GM23338 (cell line): ENCODE measurements around the gene P2RY8. TPM values are rescaled to one million over a fixed set of nuclear protein-coding genes. Genes with fewer than 3 reads are reported as not detected.

Source experiments
- ATAC-seq: fragments of 200-7000 bp; cut with Tn5 transposase; 3 replicates; pipeline ENCODE4 v1.9.1; 2020
- DNase-seq: peaks from one replicate; pipeline ENCODE4 v3.0.0-alpha.2; 2015; ENCODE audit warnings: low spot score
- H2AFZ ChIP-seq: fragments of 200-600 bp; sonication (generic); 2 replicates; pipeline ENCODE4 v1.8.0; 2016; ENCODE audit warnings: antibody characterized with exemption, mild to moderate bottlenecking, moderate library complexity
- H3F3A ChIP-seq: fragments of 200-600 bp; sonication (generic); replicated peaks from 2 replicates; pipeline ENCODE4 v1.8.0; 2017; ENCODE audit warnings: antibody characterized with exemption, mixed run types, low read depth
- H3K27ac ChIP-seq: fragments of 200-600 bp; sonication (generic); 2 replicates; pipeline ENCODE4 v1.6.1; 2016; ENCODE audit warnings: low read depth
- H3K27me3 ChIP-seq: fragments of 200-600 bp; sonication (generic); 2 replicates; pipeline ENCODE4 v1.8.0; 2016; ENCODE audit warnings: mild to moderate bottlenecking, mixed run types, moderate library complexity; ENCODE audit not compliant: insufficient read depth
- H3K36me3 ChIP-seq: fragments of 200-600 bp; sonication (generic); 2 replicates; pipeline ENCODE4 v1.8.0; 2016; ENCODE audit warnings: mild to moderate bottlenecking; ENCODE audit not compliant: insufficient read depth
- H3K4me1 ChIP-seq: fragments of 200-600 bp; sonication (generic); 2 replicates; pipeline ENCODE4 v1.8.0; 2016; ENCODE audit warnings: mild to moderate bottlenecking, moderate library complexity; ENCODE audit not compliant: insufficient read depth
- H3K4me2 ChIP-seq: fragments of 200-600 bp; sonication (generic); 2 replicates; pipeline ENCODE4 v1.7.1; 2017; ENCODE audit warnings: mixed run types
- H3K4me3 ChIP-seq: fragments of 200-600 bp; sonication (generic); 2 replicates; pipeline ENCODE4 v1.6.1; 2016; ENCODE audit warnings: mixed run types
- H3K79me2 ChIP-seq: fragments of 200-600 bp; sonication (generic); replicated peaks from 2 replicates; pipeline ENCODE4 v1.8.0; 2017; ENCODE audit warnings: mild to moderate bottlenecking; ENCODE audit not compliant: insufficient read depth
- H3K9me2 ChIP-seq: fragments of 200-600 bp; sonication (generic); 2 replicates; pipeline ENCODE4 v1.8.0; 2017; ENCODE audit not compliant: insufficient read depth
- H4K20me1 ChIP-seq: fragments of 200-600 bp; sonication (generic); replicated peaks from 2 replicates; pipeline ENCODE4 v1.8.0; 2017; ENCODE audit warnings: mild to moderate bottlenecking; ENCODE audit not compliant: insufficient read depth
- H3K27ac Mint-ChIP-seq: 2 replicates; pipeline ENCODE4 v1.8.0; 2020; ENCODE audit warnings: inconsistent platforms, mild to moderate bottlenecking, moderate library complexity, mixed read lengths
- H3K27me3 Mint-ChIP-seq: 3 replicates; pipeline ENCODE4 v1.8.0; 2022; ENCODE audit warnings: low read depth, mild to moderate bottlenecking, moderate library complexity, mixed read lengths, inconsistent platforms; ENCODE audit not compliant: insufficient read depth, poor library complexity
- H3K36me3 Mint-ChIP-seq: 3 replicates; pipeline ENCODE4 v1.8.0; 2021; ENCODE audit warnings: low read depth, mild to moderate bottlenecking, inconsistent platforms, moderate library complexity, mixed read lengths
- H3K4me1 Mint-ChIP-seq: 3 replicates; pipeline ENCODE4 v1.8.0; 2020; ENCODE audit warnings: mild to moderate bottlenecking, inconsistent platforms, mixed read lengths
- H3K4me3 Mint-ChIP-seq: 3 replicates; pipeline ENCODE4 v1.8.0; 2021; ENCODE audit warnings: moderate library complexity, mild to moderate bottlenecking, inconsistent platforms, mixed read lengths
- H3K9me3 Mint-ChIP-seq: 3 replicates; pipeline ENCODE4 v1.8.0; 2020; ENCODE audit warnings: moderate library complexity, mild to moderate bottlenecking, inconsistent platforms, mixed read lengths
- CREB1 ChIP-seq: fragments of 250-450 bp; sonication (Bioruptor Pico); IDR thresholded peaks from 2 replicates; pipeline ENCODE4 v1.5.0; 2020; ENCODE audit warnings: low read depth, mild to moderate bottlenecking, moderate library complexity
- EZH2 ChIP-seq: fragments of 200-600 bp; sonication (generic); IDR thresholded peaks from one replicate; pipeline ENCODE4 v1.8.0; 2017; ENCODE audit warnings: antibody characterized with exemption, mild to moderate bottlenecking, low read depth; ENCODE audit not compliant: unreplicated experiment
- EZH2phosphoT487 ChIP-seq: fragments of 200-600 bp; sonication (generic); IDR thresholded peaks from one replicate; pipeline ENCODE4 v1.8.1; 2018; ENCODE audit warnings: antibody characterized with exemption; ENCODE audit not compliant: unreplicated experiment
- JUNB ChIP-seq: IDR thresholded peaks from one replicate; pipeline ENCODE4 v1.6.1; 2016; ENCODE audit warnings: antibody characterized with exemption; ENCODE audit not compliant: unreplicated experiment
- NANOG ChIP-seq: IDR thresholded peaks from 2 replicates; pipeline ENCODE4 v1.6.1; 2016; ENCODE audit warnings: antibody characterized with exemption, borderline replicate concordance
- POLR2AphosphoS5 ChIP-seq: IDR thresholded peaks from 2 replicates; pipeline ENCODE4 v1.6.1; 2016; ENCODE audit warnings: antibody characterized with exemption, low read depth
- STAT1 ChIP-seq: IDR thresholded peaks from one replicate; pipeline ENCODE4 v1.6.1; 2016; ENCODE audit warnings: antibody characterized with exemption; ENCODE audit not compliant: unreplicated experiment
- ZNF114 ChIP-seq: fragments of 250-450 bp; sonication (Bioruptor Pico); IDR thresholded peaks from 2 replicates; pipeline ENCODE4 v1.5.0; 2020; ENCODE audit warnings: mild to moderate bottlenecking, moderate library complexity
- ZNF331 ChIP-seq: fragments of 250-450 bp; sonication (Bioruptor Pico); IDR thresholded peaks from 2 replicates; pipeline ENCODE4 v1.5.0; 2020; ENCODE audit warnings: low read depth, mild to moderate bottlenecking, moderate library complexity
- polyA plus RNA-seq: library from polyadenylated mRNA; unstranded; fragments of >200 nt; fragmentation: Nextera tagmentation; extraction: Ambion mirVana; gene quantifications from 2 replicates; pipeline ENCODE4 v1.2.1, GENCODE V29; 2016
- total RNA-seq: library from RNA; depleted of rRNA; stranded (reverse); fragments of >200 nt; shearing (Covaris generic); gene quantifications from 2 replicates; pipeline ENCODE4 v1.2.3, GENCODE V29; 2014
- TF ChIP-seq, protein P1 (sequence below): IDR thresholded peaks from 2 replicates; pipeline ENCODE4 v1.6.1; 2016; ENCODE audit warnings: antibody characterized with exemption
- TF ChIP-seq, protein P2 (sequence below): fragments of 250-450 bp; sonication (Bioruptor Pico); IDR thresholded peaks from 2 replicates; pipeline ENCODE4 v1.5.0; 2020; ENCODE audit warnings: mild to moderate bottlenecking, moderate library complexity
- TF ChIP-seq, protein P3 (sequence below): IDR thresholded peaks from one replicate; pipeline ENCODE4 v1.6.1; 2018; ENCODE audit warnings: antibody characterized with exemption; ENCODE audit not compliant: unreplicated experiment
- TF ChIP-seq, protein P4 (sequence below), 2 experiments: fragments of 200-600 bp in 1 of 2; sonication (generic) in 1 of 2; conservative IDR thresholded peaks; 2 replicates each; pipeline versions ENCODE4 v1.5.1 to v1.6.1; 2016 to 2017; ENCODE audit warnings: antibody characterized with exemption in 2 of 2, low read depth in 2 of 2, mild to moderate bottlenecking in 2 of 2, moderate library complexity in 1 of 2

P2RY8 gene
- total and polyA plus RNA-seq, 2 experiments from 2014 or later: 0.24 TPM; not detected in 1

DNA sequence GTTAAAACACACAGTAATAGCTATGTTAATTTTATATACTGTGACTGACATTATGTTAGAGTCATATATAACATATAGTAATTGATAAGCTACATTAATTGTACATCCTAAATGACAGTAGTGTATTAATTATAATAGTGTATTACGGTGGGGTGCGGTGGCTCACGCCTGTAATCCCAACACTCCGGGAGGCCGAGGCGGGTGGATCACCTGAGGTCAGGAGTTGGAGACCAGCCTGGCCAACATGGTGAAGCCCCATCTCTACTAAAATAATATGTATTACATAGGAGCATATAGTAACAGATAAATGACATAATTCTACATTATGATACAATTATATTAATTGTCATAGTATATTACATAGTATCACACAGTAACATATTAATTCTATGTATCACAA is 96.5 kb downstream of the P2RY8 start:
- peaks cover 10% of the 10 kb centered on the region for H3K27me3 Mint-ChIP-seq
- ATAC-seq (no peak), DNase-seq (no peak)
- Histone ChIP-seq H3K36me3 (peaks cover 8% of the 10 kb centered on the region; the same call in 1 of the 2 replicates), H3K27ac (no peak overlapping the region), H3K9me2 (no peaks in the 10 kb centered on the region), H3K4me1 (no peaks in the 10 kb centered on the region), H3K4me2 (no peak overlapping the region), H3F3A (no peaks in the 10 kb centered on the region), H4K20me1 (peaks cover 20% of the 10 kb centered on the region), H3K4me3 (no peak overlapping the region), H2AFZ (no peak overlapping the region), H3K79me2 (peaks cover 45% of the 10 kb centered on the region), H3K27me3 (no peaks in the 10 kb centered on the region)
- no peaks in the 10 kb centered on the region for H3K4me1 Mint-ChIP-seq
- H3K36me3 Mint-ChIP-seq: peaks cover 83% of the 10 kb centered on the region
- H3K4me3 Mint-ChIP-seq: no peak overlapping the region
- peaks cover 67% of the 10 kb centered on the region for H3K9me3 Mint-ChIP-seq
- no peak overlapping the region for H3K27ac Mint-ChIP-seq
- TF ChIP-seq, protein P1, sequence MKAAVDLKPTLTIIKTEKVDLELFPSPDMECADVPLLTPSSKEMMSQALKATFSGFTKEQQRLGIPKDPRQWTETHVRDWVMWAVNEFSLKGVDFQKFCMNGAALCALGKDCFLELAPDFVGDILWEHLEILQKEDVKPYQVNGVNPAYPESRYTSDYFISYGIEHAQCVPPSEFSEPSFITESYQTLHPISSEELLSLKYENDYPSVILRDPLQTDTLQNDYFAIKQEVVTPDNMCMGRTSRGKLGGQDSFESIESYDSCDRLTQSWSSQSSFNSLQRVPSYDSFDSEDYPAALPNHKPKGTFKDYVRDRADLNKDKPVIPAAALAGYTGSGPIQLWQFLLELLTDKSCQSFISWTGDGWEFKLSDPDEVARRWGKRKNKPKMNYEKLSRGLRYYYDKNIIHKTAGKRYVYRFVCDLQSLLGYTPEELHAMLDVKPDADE: no peak
- TF ChIP-seq JUNB (no peak), ZNF331 (CRISPR knock-in tag) (no peak), STAT1 (no peak), EZH2 (no peak), POLR2AphosphoS5 (no peak), EZH2phosphoT487 (no peak), NANOG (no peak), CREB1 (CRISPR knock-in tag) (no peak), ZNF114 (CRISPR knock-in tag) (no peak)
- TF ChIP-seq, protein P2, sequence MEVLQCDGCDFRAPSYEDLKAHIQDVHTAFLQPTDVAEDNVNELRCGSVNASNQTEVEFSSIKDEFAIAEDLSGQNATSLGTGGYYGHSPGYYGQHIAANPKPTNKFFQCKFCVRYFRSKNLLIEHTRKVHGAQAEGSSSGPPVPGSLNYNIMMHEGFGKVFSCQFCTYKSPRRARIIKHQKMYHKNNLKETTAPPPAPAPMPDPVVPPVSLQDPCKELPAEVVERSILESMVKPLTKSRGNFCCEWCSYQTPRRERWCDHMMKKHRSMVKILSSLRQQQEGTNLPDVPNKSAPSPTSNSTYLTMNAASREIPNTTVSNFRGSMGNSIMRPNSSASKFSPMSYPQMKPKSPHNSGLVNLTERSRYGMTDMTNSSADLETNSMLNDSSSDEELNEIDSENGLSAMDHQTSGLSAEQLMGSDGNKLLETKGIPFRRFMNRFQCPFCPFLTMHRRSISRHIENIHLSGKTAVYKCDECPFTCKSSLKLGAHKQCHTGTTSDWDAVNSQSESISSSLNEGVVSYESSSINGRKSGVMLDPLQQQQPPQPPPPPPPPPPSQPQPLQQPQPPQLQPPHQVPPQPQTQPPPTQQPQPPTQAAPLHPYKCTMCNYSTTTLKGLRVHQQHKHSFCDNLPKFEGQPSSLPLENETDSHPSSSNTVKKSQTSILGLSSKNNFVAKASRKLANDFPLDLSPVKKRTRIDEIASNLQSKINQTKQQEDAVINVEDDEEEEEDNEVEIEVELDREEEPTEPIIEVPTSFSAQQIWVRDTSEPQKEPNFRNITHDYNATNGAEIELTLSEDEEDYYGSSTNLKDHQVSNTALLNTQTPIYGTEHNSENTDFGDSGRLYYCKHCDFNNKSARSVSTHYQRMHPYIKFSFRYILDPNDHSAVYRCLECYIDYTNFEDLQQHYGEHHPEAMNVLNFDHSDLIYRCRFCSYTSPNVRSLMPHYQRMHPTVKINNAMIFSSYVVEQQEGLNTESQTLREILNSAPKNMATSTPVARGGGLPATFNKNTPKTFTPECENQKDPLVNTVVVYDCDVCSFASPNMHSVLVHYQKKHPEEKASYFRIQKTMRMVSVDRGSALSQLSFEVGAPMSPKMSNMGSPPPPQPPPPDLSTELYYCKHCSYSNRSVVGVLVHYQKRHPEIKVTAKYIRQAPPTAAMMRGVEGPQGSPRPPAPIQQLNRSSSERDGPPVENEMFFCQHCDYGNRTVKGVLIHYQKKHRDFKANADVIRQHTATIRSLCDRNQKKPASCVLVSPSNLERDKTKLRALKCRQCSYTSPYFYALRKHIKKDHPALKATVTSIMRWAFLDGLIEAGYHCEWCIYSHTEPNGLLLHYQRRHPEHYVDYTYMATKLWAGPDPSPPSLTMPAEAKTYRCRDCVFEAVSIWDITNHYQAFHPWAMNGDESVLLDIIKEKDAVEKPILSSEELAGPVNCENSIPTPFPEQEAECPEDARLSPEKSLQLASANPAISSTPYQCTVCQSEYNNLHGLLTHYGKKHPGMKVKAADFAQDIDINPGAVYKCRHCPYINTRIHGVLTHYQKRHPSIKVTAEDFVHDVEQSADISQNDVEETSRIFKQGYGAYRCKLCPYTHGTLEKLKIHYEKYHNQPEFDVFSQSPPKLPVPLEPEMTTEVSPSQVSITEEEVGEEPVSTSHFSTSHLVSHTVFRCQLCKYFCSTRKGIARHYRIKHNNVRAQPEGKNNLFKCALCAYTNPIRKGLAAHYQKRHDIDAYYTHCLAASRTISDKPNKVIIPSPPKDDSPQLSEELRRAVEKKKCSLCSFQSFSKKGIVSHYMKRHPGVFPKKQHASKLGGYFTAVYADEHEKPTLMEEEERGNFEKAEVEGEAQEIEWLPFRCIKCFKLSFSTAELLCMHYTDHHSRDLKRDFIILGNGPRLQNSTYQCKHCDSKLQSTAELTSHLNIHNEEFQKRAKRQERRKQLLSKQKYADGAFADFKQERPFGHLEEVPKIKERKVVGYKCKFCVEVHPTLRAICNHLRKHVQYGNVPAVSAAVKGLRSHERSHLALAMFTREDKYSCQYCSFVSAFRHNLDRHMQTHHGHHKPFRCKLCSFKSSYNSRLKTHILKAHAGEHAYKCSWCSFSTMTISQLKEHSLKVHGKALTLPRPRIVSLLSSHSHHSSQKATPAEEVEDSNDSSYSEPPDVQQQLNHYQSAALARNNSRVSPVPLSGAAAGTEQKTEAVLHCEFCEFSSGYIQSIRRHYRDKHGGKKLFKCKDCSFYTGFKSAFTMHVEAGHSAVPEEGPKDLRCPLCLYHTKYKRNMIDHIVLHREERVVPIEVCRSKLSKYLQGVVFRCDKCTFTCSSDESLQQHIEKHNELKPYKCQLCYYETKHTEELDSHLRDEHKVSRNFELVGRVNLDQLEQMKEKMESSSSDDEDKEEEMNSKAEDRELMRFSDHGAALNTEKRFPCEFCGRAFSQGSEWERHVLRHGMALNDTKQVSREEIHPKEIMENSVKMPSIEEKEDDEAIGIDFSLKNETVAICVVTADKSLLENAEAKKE (CRISPR knock-in tag): no peak
- TF ChIP-seq, protein P3, sequence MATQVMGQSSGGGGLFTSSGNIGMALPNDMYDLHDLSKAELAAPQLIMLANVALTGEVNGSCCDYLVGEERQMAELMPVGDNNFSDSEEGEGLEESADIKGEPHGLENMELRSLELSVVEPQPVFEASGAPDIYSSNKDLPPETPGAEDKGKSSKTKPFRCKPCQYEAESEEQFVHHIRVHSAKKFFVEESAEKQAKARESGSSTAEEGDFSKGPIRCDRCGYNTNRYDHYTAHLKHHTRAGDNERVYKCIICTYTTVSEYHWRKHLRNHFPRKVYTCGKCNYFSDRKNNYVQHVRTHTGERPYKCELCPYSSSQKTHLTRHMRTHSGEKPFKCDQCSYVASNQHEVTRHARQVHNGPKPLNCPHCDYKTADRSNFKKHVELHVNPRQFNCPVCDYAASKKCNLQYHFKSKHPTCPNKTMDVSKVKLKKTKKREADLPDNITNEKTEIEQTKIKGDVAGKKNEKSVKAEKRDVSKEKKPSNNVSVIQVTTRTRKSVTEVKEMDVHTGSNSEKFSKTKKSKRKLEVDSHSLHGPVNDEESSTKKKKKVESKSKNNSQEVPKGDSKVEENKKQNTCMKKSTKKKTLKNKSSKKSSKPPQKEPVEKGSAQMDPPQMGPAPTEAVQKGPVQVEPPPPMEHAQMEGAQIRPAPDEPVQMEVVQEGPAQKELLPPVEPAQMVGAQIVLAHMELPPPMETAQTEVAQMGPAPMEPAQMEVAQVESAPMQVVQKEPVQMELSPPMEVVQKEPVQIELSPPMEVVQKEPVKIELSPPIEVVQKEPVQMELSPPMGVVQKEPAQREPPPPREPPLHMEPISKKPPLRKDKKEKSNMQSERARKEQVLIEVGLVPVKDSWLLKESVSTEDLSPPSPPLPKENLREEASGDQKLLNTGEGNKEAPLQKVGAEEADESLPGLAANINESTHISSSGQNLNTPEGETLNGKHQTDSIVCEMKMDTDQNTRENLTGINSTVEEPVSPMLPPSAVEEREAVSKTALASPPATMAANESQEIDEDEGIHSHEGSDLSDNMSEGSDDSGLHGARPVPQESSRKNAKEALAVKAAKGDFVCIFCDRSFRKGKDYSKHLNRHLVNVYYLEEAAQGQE: no peak
- TF ChIP-seq, protein P4, sequence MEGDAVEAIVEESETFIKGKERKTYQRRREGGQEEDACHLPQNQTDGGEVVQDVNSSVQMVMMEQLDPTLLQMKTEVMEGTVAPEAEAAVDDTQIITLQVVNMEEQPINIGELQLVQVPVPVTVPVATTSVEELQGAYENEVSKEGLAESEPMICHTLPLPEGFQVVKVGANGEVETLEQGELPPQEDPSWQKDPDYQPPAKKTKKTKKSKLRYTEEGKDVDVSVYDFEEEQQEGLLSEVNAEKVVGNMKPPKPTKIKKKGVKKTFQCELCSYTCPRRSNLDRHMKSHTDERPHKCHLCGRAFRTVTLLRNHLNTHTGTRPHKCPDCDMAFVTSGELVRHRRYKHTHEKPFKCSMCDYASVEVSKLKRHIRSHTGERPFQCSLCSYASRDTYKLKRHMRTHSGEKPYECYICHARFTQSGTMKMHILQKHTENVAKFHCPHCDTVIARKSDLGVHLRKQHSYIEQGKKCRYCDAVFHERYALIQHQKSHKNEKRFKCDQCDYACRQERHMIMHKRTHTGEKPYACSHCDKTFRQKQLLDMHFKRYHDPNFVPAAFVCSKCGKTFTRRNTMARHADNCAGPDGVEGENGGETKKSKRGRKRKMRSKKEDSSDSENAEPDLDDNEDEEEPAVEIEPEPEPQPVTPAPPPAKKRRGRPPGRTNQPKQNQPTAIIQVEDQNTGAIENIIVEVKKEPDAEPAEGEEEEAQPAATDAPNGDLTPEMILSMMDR (conservative IDR thresholded peaks at IDR 0.05; ENCODE audit: low read depth in 2 of 2): no peak
